GM21723 (cell line): ENCODE data around the gene WASHC3.
"Not testable (repeated sequence)": the region's sequence is repeated elsewhere in the genome, so short reads cannot be mapped to it uniquely, and the experiment has no call there.

Experiments
- ATAC-seq: cut with Tn5 transposase; IDR thresholded peaks from one replicate; pipeline ENCODE4 v1.9.1; 2021; ENCODE audit warnings: mild to moderate bottlenecking, moderate library complexity; ENCODE audit not compliant: unreplicated experiment

Gene WASHC3, protein sequence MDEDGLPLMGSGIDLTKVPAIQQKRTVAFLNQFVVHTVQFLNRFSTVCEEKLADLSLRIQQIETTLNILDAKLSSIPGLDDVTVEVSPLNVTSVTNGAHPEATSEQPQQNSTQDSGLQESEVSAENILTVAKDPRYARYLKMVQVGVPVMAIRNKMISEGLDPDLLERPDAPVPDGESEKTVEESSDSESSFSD

DNA sequence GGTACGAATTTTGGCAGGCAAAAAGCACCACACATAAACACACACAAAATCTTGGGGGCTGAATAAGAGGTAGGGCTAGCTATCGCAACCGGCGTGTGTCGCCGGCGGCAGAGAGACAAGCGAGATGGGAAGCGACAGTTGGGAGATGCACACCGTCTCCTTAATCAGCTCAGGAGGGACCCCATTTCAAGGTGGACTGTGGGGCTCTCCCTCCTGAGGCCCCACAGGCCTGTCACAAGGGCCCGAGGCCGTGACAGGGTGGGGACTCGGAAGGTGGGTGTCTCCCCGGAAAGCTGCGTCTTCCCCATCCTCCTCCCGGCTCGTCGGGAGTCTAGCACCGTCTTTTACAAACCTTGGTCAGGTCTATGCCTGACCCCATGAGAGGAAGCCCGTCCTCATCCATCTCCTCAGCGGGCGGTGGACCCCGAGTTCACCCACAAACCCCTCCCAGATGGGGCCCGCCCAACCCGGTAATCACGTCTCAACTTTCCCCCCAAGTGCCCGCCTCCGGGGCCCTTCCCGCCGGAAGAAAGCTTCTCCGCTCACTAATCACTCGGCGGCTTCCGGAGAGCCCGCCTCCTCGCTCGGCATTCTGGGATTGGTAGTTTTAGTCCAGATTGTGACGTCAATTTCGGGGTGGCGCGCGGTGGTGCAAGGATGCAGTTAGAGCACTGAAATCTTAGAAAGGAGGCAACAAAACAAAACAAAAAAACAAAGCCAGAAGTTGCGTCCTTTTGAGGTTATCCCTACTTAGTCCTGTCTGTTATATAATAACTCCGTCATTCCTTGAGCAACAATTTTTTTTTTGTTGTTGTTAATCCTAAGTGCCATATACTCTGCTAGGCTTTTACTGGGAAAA, at the start of gene WASHC3:
TSS of gene WASHC3 (minus strand) at position 432 of the 859 bp plus-strand sequence. CDS start at position 403, 29 bp downstream.
- peak; percentile 96 for ATAC-seq

DNA sequence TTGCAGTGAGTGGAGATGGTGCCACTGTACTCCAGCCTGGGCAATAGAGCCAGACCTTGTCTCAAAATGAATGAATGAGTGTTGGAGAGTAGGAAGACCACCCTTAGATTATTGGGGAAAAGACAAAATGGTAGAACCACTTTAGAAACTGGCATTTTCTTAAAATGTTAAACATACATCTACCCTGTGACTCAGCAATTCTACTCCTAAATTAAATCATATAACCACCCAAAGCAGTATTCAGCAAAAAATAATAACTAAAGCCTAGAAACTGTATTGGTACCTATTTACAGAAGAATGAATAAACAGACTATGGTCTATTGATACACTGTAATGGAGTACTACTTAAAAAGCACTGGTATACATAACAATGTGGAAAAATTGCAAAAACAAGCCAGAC, 49.0 kb upstream of the WASHC3 start:
- no peak for ATAC-seq

DNA sequence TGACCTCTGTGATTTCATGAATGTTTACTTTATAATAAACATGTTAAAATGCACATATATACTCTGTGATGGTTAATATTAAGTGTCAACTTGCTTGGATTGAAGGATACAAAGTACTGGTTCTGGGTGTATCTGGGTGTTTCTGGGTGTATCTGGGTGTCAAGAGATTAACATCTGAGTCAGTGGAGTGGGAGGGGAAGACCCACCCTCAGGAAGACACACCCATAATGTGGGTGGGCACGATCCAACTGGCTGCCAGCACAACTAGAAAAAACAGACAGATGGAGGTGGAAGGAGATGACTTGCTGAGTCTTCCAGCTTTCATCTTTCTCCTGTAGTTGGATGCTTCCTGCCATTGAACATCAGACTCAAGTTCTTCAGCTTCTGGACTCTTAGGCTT, 46.2 kb upstream of the WASHC3 start:
- ATAC-seq: no peak

DNA sequence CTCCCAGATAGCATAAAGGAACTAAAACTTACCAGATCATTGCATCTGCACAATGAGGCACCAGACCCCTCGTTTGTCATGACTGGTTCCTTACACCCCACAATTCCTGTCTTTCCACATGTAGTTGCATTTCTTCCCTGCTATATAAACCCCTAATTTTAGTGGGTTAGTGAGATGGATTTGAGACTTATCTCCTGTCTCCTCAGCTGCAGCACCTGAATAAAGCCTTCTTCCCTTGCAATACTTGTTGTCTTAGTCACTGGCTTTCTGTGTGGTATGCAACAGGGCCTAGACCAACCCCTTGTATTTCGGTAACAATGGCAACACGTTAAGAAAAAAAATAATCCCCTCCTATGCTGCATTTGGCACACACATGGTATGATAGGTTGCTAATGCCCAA, 45.1 kb upstream of the WASHC3 start:
- no peak for ATAC-seq

DNA sequence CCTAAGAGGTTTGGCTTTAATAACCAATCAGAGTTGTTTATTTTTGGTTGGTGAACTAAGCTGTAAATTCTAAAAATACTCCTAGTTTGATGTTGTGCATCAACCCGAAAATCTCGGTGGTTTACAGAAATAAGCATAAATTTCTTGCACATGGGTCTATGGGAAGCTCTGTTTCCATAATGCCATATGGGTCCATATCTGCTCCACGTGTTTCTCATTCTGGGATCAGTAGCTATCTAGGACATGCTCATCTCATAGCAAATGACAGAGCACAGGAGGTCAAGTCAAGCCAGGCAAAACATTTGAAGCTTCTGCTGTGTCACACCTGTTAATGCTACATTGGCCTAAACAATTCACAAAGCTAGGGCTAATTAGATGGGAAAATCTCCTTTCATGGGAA, 35.1 kb upstream of the WASHC3 start:
- no peak for ATAC-seq

DNA sequence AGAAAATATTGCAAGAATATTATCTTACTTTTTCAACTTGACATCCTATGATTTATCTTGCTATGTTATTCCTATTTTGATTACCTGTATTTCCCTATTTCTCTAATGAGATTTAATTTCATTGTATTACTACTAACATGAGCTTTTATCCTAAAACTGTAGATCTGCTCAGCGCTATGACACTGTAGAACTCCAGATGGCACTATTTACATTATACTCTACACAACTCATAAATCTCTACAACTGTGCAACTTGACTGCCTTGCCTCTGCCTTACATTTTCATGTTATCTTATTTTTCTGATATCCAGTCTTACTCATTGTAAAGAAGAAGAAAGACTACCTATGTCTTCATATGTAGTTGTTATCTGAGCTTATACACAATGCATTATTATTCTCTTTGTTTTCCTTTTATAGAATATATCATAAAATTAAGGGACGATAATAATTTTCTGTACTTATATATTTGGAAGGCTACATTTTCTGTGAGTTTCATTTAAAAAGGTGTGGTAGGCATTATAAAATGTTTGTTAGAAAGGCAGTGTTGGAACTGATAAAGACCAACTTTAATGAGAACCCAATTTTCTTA, 34.0 kb upstream of the WASHC3 start:
- ATAC-seq: peak; percentile 76

DNA sequence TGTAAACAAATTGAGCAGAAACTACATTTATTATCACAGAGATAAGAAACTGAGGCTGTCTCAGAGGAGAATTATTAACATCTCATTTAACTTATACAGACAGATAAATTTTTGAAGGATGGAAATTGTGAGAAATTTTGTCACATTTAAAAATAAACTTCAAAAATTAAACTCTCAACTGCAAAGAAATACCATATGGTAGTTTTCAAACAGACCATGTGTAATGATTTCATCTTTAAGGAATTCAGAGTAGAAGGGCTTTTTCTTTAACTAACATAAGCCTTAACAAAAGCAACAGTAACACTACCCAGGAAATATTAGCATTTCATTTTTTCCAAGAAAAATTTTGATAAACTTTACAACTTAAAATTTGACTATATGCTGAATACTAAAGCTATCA, 31.5 kb upstream of the WASHC3 start:
- ATAC-seq: no peak

DNA sequence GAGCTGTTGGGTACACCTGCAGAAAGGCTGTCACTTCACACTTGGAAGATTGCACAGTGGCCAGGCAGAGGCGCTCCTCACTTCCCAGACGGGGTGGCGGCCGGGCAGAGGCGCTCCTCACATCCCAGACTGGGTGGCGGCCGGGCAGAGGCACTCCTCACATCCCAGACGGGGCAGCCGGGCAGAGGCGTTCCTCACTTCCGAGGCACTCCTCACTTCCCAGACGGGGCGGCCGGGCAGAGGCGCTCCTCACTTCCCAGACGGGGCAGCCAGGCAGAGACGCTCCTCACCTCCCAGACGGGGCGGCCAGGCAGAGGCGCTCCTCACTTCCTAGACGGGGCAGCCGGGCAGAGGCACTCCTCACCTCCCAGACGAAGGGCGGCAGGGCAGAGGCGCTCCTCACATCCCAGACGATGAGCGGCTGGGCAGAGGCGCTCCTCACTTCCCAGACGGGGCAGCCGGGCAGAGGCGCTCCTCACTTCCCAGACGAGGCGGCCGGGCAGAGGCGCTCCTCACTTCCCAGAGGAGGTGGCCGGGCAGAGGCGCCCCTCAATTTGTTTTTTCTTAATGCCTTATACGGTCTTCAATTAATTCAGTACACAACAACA, 27.5 kb upstream of the WASHC3 start:
- not testable (repeated sequence) for ATAC-seq

DNA sequence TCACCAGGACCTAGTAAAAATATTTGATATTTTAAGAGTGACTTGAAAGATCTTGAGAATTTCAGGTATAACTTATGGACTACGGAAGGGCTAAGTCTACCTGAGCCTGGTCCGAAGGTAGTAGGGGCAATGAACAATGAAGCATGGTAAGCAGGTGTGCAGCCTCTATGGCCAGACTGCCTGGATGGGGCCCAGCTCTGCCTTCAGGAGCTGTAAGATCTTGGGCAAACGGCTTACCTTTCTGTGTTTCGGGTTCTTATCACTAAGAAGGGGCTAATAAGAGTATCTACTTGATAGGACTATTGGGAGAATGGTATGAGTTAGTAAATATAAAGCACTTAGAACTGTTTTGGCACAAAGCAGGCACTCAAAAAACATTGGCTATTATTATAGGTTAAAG, 19.1 kb upstream of the WASHC3 start:
- no peak for ATAC-seq

DNA sequence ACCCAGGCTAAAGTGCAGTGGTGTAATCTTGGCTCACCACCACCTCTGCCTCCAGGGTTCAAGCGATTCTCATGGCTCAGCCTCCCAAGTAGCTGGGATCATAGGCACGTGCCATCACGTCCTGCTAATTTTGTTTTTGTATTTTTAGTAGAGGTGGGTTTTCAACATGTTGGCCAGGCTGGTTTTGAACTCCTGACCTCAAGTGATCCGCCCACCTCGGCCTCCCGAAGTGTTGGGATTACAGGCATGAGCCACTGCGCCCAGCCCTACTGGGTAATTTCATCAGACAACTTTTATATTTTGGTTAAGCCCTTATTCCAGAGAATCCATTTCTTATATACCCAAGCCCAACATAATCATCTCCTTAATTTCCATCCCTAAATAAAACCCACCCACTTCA, 10.3 kb upstream of the WASHC3 start:
- not testable (repeated sequence) for ATAC-seq

DNA sequence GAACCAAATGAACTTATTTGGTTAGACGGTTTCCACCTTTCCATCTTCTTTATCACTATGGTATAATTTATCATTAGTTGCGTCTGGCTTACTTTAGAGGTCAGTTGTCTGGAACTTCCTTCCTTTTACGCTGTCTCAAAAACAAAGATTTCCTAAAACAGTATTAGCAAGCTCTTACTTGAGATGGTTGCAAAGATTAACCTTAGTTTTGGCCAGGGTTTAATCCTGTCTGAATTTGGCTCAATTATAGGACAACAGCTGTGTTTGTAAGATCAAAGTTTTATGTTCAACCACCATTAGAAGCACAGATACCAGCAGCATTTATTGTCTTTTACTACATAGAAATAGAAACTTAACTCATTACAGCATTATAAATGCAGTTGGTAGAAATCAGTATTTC, 7.9 kb upstream of the WASHC3 start:
- no peak for ATAC-seq

DNA sequence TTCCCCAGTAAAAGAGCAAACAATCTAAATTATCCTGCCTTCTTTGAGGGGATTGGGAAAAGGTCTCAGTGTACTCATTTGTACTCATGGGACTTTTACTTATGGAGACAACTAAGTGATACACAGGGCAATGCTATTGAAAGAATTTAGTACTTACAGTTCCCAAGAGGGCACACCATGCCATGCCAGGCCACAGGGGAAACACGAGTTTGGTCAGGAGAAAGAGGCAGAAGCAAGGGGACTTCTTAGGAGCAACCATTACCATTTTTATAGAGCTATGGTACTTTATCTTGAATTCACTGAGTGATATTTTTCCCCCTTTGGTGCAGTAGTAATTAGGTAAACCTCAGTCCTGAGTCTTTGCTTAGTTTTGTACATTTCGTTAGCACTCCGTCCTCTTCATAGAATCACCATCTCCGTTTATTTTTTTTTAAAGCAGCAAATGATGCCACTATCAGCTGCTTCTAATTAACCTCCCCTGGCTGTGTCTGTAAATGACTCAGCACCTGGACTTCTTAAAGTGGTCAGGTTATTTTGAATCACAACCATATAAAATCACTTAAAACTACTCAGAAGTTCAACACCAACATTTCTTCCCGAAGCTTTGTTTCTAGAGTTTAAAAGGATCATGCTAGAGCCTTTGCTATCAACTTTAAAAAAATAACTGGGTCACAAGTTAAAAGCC, 5.9 kb upstream of the WASHC3 start:
- ATAC-seq: no peak

DNA sequence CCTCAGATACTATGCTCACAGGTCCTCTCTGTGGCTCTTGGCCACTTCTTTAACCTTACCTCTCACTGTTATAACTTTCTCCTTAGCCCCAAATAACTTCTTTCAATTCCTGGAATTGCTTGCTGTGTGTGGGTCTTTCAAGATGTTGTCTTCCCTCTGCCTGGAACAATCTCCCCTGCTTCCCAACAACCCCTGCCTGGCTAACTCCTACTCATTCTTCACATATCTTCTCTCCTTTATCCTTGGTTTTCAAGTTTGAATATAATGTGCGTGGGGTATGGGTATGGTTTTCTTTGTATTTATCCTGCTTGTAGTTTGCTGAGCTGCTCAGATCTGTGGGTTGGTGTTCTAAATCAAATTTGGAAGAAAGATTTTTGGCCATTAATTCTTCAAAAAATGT, 2.7 kb upstream of the WASHC3 start:
- no peak for ATAC-seq

DNA sequence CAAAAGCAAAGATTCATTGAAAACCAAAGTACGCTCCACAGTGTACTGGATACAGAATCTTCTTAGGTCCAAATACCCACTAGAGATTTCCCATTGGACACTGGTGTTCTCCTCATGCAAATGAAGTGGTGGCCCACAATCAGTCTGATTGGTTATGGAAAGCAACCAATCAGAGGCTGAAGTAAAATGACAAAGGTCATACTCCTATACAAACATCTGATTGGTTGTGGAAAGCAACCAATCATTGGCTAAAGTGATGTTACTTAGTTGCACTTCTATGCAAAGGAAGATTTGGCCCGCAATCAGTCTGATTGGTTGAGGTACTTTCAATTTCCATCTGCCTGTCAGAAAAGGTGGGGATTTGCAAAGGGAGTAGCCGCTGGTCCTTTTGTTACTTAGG, 1.3 kb upstream of the WASHC3 start:
- no peak for ATAC-seq

DNA sequence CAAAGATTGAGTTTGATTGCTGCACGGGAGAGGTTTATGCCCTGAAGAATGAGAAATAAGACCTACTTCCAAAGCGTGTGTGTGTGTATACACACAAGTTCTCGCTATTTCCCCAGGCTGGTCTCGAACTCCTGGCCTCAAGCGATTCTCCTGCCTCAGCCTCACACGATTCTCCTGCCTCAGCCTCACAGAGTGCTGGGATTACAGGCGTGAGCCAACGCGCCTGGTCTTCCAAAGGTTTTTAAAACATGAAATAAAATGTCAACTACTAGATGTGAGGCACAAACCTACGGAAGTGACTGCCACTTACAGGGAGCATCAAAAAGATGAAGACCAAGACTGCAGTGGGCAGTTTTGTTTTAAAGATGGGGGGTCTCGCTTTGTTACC, 622 bp upstream of the WASHC3 start:
- ATAC-seq: no peak

DNA sequence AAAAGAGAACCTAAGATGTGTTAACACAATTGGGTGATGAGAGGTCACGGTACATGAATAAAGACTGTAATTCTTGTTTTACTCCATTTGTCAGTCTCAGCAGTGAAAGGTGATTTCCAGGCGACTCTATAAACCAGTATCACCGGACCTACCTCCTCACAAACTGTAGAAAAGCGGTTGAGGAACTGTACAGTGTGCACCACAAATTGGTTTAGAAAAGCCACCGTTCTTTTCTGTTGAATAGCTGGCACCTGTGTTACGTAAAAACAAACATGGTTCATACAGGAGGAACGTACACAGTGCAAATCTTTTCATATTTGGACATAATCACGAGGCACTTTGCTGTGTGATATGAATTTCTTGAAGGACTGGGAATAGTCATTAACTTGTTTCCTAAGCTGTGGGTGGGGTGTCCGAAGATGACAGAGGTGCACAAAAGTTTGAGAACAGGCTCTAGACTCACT, 663 bp downstream of the WASHC3 start:
- peak; percentile 37 for ATAC-seq

DNA sequence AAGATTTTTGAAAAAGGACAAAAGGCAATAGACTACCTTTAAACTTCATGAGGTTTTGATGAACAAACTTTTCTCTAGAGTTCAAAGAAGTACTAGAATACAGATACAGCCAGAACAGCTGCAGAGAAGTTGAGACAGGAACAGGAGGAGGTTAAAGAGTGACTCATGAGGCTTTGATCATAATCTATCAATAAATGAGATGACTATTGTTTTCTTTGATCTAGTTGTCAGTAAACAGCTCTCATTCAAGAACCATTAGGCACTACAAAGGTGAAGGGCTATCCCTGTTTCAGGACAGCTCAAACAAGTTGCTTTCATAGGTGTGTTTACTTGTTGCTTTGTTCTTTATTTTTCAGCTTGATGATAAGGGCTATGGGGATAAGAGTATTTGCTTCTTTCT, 2.4 kb downstream of the WASHC3 start:
- no peak for ATAC-seq

DNA sequence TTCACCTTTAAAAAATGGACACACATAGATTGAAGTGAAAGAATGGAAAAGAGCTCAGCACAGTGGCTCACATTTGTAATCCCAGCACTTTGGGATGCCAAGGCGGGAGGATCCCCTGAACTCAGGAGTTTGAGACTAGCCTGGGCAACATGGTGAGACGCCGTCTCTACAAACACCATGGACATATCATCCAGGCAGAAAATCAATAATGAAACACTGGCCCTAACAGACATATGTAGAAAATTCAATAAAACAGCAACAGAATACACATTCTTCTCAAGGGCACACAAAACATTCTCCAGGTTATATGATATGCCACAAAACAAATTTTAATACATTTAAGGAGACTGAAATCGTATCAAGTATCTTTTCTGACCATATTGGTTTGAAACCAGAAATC, 7.4 kb downstream of the WASHC3 start:
- no peak for ATAC-seq

DNA sequence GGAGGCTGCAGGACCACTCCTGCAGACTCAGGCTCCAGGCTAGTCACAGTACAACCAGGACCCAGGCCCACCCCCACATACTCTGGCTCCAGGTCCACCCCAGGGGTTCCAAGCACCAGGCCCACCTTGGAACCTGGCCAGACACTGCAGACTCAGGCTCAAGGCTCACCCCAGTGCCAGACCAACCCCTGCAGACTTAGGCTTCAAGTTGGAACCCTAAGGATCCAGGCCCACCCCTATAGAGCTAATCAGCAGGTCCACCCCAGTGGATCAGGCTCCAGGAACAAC, 8.8 kb downstream of the WASHC3 start:
- ATAC-seq: no peak

DNA sequence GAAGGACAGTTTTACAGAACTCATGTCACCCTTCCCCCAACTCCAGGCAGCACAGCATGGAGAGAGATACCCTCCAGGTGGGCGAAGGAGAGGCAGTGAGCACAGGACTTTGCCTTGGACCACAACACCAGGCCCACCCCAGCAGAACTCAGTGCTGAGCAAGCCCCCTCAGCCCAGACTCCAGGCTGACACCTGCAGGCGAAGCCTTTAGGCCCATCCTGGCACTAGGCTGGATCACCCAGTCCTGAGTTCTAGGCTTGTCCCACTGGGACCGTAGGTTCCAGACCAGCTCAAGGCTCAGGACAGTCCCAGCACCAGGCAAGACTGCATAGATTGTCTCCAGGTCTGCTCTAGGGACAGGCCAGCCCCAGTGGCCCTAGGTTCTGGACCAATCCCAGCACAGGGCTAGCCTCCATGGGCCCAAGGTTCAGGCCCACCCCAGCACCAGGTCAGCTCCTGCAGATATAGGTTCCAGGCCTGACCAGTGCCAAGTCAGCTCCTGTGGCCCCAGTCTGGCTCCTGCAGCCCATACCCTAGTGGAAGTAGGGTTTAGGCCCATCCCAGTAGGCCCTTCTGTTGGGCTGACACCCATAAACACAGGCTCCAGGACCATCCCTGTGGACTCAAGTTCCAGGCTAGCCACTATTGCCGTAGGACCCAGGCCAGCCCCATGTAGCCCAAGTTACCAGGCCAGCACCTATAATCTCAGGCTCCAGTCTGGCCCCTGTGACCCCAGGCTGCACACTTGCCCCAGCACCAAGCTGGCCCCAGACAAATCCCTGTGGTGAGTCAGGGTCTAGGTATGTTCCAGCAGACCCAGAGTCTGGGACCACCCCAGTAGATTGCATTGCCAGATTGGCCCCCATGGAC, 9.4 kb downstream of the WASHC3 start:
- no peak for ATAC-seq
